Measurements from ENCODE around the gene CD274.

GRCh38 chr9:5416953-5417352 is 33.4 kb upstream of the CD274 start:
- TF ChIP-seq CTCF (IDR thresholded peaks at IDR 0.05; ENCODE audit: borderline replicate concordance, extremely low read depth, low read length, poor library complexity, severe bottlenecking): no peak
- no peak for TF ChIP-seq EZH2 (IDR thresholded peaks at IDR 0.05; ENCODE audit: borderline replicate concordance, low read depth, low read length, severe bottlenecking)

Measured in DND-41 (cell line).